PC-9 (cell line): ENCODE data around the gene BMP8A. TPM values are rescaled to one million over a fixed set of nuclear protein-coding genes. Genes with fewer than 3 reads are reported as not detected.

ENCODE experiments used
- BruUV-seq: library from RNA; stranded (reverse); fragments of 400-500 nt; replicated peaks from 2 replicates; lab custom pipeline; 2021; lab: Mats Ljungman, UMichigan
- CTCF ChIA-PET: fragments of 300-600 bp; sonication (Branson Sonifier 250); formaldehyde crosslinking; loops from one replicate; lab custom pipeline; 2022; ENCODE audit warnings: antibody characterized with exemption; lab: Charles Lee
- POLR2A ChIA-PET: fragments of 300-600 bp; sonication (Branson Sonifier 250); formaldehyde crosslinking; loops from one replicate; lab custom pipeline; 2022; ENCODE audit warnings: antibody characterized with exemption; ENCODE audit not compliant: unreplicated experiment; lab: Charles Lee
- DNase-seq, 2 experiments: peaks; one replicate each; pipeline versions ENCODE4 v3.0.0 to v3.0.0-alpha.2; 2015 to 2022; ENCODE audit warnings: mixed read lengths in 1 of 2
- H2AFZ ChIP-seq: fragments of 200-600 bp; sonication (generic); 2 replicates; pipeline ENCODE4 v1.8.1; 2017; ENCODE audit warnings: antibody characterized with exemption
- H3F3A ChIP-seq: fragments of 200-600 bp; sonication (generic); 2 replicates; pipeline ENCODE4 v1.8.1; 2017; ENCODE audit warnings: antibody characterized with exemption, mild to moderate bottlenecking, low read depth; ENCODE audit not compliant: insufficient read depth
- H3K27ac ChIP-seq: fragments of 200-600 bp; sonication (generic); 2 replicates; pipeline ENCODE4 v1.6.1; 2016; ENCODE audit warnings: mixed run types
- H3K27me3 ChIP-seq: fragments of 200-600 bp; sonication (generic); 2 replicates; pipeline ENCODE4 v1.6.1; 2016; ENCODE audit warnings: low read depth, mixed run types; ENCODE audit not compliant: insufficient read depth
- H3K36me3 ChIP-seq: fragments of 200-600 bp; sonication (generic); 2 replicates; pipeline ENCODE4 v1.6.1; 2016; ENCODE audit warnings: low read depth, mixed run types
- H3K4me1 ChIP-seq: fragments of 200-600 bp; sonication (generic); replicated peaks from 2 replicates; pipeline ENCODE4 v1.6.1; 2016; ENCODE audit warnings: mixed run types; ENCODE audit not compliant: insufficient read depth
- H3K4me2 ChIP-seq: fragments of 200-600 bp; sonication (generic); 2 replicates; pipeline ENCODE4 v1.6.1; 2017; ENCODE audit warnings: mixed run types
- H3K4me3 ChIP-seq: fragments of 200-600 bp; sonication (generic); 2 replicates; pipeline ENCODE4 v1.6.1; 2016; ENCODE audit warnings: mixed run types
- H3K79me2 ChIP-seq: fragments of 200-600 bp; sonication (generic); 2 replicates; pipeline ENCODE4 v1.6.1; 2017; ENCODE audit warnings: low read depth, mixed run types
- H3K9me2 ChIP-seq: fragments of 200-600 bp; sonication (generic); 2 replicates; pipeline ENCODE4 v1.8.1; 2017; ENCODE audit warnings: mild to moderate bottlenecking; ENCODE audit not compliant: insufficient read depth
- H3K9me3 ChIP-seq: fragments of 200-600 bp; sonication (generic); 2 replicates; pipeline ENCODE4 v1.8.1; 2016; ENCODE audit warnings: low read depth; ENCODE audit not compliant: insufficient read depth
- H4K20me1 ChIP-seq: fragments of 200-600 bp; sonication (generic); 2 replicates; pipeline ENCODE4 v1.8.1; 2017; ENCODE audit not compliant: insufficient read depth
- EZH2 ChIP-seq: fragments of 200-600 bp; sonication (generic); IDR thresholded peaks from 2 replicates; pipeline ENCODE4 v1.8.0; 2017; ENCODE audit warnings: antibody characterized with exemption, low read depth
- intact Hi-C: fragments of 100-400 bp; cut with micrococcal nuclease; formaldehyde crosslinking; loops from one replicate; pipeline ENCODE4 v1.10.0; 2022; ENCODE audit not compliant: unreplicated experiment
- total RNA-seq: library from RNA; stranded (reverse); gene quantifications from 2 replicates; pipeline ENCODE4 v1.2.3, GENCODE V29; 2021
- TF ChIP-seq, protein P1 (sequence below): fragments of 200-600 bp; sonication (generic); conservative IDR thresholded peaks from 2 replicates; pipeline ENCODE4 v1.6.1; 2017; ENCODE audit warnings: mixed run types, antibody characterized with exemption, mild to moderate bottlenecking, moderate library complexity

BMP8A gene
- total RNA-seq, 1 experiment from 2014 or later, result 0.31 TPM

DNA sequence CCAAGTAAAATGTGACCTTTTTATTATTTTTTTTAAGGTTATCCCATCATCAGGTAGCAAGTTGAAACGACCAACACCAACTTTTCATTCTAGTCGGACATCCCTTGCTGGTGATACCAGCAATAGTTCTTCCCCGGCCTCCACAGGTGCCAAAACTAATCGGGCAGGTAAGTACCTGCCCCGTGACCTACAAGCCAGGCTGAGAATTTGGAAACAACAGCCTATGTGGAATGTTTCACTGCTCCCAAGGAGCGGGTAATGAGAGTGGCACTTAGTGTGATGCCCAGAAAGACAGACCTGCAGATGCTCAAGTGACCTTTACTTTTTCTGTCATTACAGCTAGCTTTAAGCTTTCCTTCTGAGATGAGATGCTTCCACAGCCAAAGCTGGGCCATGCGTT, 6.9 kb upstream of the BMP8A start:
- H4K20me1 ChIP-seq, result no peaks in the 10 kb centered on the region
- H2AFZ ChIP-seq, result no peak overlapping the region
- H3K4me2 ChIP-seq, result no peak overlapping the region
- no peaks in the 10 kb centered on the region for H3K9me3 ChIP-seq
- H3K27ac ChIP-seq, result no peak overlapping the region
- peaks cover 6% of the 10 kb centered on the region; the same call in 1 of the 2 replicates for H3K36me3 ChIP-seq
- BruUV-seq, result no TSS peak
- POLR2A ChIA-PET, result no interaction called here
- no peaks in the 10 kb centered on the region for H3K4me1 ChIP-seq
- H3K9me2 ChIP-seq, result no peaks in the 10 kb centered on the region
- no peak for DNase-seq
- CTCF ChIA-PET, result no interaction called here
- H3K4me3 ChIP-seq, result no peak overlapping the region
- no peaks in the 10 kb centered on the region for H3K27me3 ChIP-seq
- intact Hi-C loops, result no loop called here
- H3F3A ChIP-seq, result peaks cover 16% of the 10 kb centered on the region
- TF ChIP-seq, protein P1, sequence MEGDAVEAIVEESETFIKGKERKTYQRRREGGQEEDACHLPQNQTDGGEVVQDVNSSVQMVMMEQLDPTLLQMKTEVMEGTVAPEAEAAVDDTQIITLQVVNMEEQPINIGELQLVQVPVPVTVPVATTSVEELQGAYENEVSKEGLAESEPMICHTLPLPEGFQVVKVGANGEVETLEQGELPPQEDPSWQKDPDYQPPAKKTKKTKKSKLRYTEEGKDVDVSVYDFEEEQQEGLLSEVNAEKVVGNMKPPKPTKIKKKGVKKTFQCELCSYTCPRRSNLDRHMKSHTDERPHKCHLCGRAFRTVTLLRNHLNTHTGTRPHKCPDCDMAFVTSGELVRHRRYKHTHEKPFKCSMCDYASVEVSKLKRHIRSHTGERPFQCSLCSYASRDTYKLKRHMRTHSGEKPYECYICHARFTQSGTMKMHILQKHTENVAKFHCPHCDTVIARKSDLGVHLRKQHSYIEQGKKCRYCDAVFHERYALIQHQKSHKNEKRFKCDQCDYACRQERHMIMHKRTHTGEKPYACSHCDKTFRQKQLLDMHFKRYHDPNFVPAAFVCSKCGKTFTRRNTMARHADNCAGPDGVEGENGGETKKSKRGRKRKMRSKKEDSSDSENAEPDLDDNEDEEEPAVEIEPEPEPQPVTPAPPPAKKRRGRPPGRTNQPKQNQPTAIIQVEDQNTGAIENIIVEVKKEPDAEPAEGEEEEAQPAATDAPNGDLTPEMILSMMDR, result no peak
- TF ChIP-seq EZH2, result no peak
- H3K79me2 ChIP-seq, result no peaks in the 10 kb centered on the region

DNA sequence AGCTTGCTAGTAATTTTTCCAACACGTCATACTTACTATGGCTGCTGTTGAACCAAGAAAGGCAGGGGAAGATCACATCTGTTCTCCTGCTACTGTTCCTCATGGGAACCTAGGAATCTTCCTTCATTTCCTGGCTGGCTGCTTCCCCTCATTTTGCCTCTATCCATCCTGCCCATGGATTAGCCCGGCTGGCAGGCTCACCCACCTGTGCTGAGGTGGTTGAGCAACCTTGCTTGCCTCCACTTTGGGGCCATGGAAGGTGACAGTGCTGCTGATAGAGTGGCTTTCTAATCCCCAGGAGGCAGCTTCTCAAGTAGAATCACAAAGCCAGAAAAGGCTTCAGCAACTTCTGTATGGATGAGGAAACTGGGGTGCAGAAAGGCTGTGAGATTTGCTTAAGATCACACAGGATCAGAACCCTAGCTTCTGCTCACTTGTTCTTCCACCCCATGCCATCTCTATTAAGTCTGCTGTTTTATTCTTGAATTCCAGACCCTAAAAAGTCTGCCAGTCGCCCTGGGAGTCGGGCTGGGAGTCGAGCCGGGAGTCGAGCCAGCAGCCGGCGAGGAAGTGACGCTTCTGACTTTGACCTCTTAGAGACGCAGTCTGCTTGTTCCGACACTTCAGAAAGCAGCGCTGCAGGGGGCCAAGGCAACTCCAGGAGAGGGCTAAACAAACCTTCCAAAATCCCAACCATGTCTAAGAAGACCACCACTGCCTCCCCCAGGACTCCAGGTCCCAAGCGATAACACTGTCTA, 6.2 kb upstream of the BMP8A start:
- peaks cover 6% of the 10 kb centered on the region; the same call in 1 of the 2 replicates for H3K36me3 ChIP-seq
- no peak overlapping the region for H3K4me3 ChIP-seq
- H3K27ac ChIP-seq, result no peak overlapping the region
- TF ChIP-seq, protein P1, result no peak
- no TSS peak for BruUV-seq
- intact Hi-C loops, result no loop called here
- no peaks in the 10 kb centered on the region for H3K4me1 ChIP-seq
- H3K9me3 ChIP-seq, result no peaks in the 10 kb centered on the region
- no peak overlapping the region for H3K4me2 ChIP-seq
- POLR2A ChIA-PET, result no interaction called here
- H4K20me1 ChIP-seq, result no peaks in the 10 kb centered on the region
- H3K27me3 ChIP-seq, result no peaks in the 10 kb centered on the region
- no peaks in the 10 kb centered on the region for H3K79me2 ChIP-seq
- H3K9me2 ChIP-seq, result no peaks in the 10 kb centered on the region
- H2AFZ ChIP-seq, result no peak overlapping the region
- peaks cover 20% of the 10 kb centered on the region for H3F3A ChIP-seq
- no peak for DNase-seq
- CTCF ChIA-PET, result no interaction called here

DNA sequence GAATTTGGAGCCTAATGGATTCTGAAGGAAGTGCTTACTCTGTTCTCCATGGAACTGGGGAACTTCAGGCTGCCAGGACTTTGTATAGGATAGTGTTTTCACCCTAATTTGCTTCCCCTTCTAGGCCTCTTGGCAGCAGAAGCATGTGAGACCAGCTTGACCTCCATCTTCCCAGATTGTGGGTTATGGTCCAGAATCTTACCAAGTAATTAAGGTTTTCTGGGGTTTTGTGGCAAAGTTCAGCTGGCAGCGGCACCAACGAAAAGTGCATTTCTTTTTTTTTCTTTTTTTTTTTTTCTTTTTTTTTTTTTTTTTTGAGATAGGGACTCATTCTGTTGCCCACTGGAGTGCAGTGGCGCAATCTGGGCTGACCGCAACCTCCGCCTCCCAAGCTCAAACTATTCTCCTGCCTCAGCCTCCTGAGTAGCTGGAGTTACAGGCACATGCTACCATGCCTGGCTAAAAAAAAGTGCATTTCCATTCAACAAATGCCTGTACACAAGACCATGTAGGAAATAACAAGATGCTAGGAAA, 3.4 kb upstream of the BMP8A start:
- Histone ChIP-seq H3K36me3 (no peaks in the 10 kb centered on the region), H3K4me3 (no peak overlapping the region), H3K4me1 (no peaks in the 10 kb centered on the region), H3K27ac (no peak overlapping the region), H3K9me2 (no peaks in the 10 kb centered on the region), H4K20me1 (no peaks in the 10 kb centered on the region), H3F3A (peaks cover 20% of the 10 kb centered on the region), H3K4me2 (no peak overlapping the region), H3K79me2 (no peaks in the 10 kb centered on the region), H2AFZ (no peak overlapping the region), H3K9me3 (no peaks in the 10 kb centered on the region), H3K27me3 (no peaks in the 10 kb centered on the region)
- intact Hi-C loops, result no loop called here
- POLR2A ChIA-PET, result no interaction called here
- DNase-seq, result no peak
- TF ChIP-seq, protein P1, result no peak
- TF ChIP-seq EZH2, result no peak
- BruUV-seq, result no TSS peak
- CTCF ChIA-PET, result no interaction called here
